HEK293 (cell line): Measurements from ENCODE around the gene SLC17A9.

ENCODE experiments used
- ZNF274 ChIP-seq, 2 experiments: fragments of 200-500 bp in 1 of 2; fragments of 450-650 bp in 1 of 2; sonication (Bioruptor generic) in 1 of 2; formaldehyde crosslinking in 1 of 2; IDR thresholded peaks; 2 replicates each; pipeline versions ENCODE4 v1.5.1 to v1.6.1; 2014 to 2016; ENCODE audit warnings: borderline replicate concordance in 1 of 2, inconsistent platforms in 1 of 2, low read length in 1 of 2, missing biosample characterization in 1 of 2, missing genetic modification characterization in 1 of 2
- ZNF324 ChIP-seq: fragments of 450-650 bp; formaldehyde crosslinking; IDR thresholded peaks from 2 replicates; pipeline ENCODE4 v1.5.1; 2016; ENCODE audit warnings: missing biosample characterization, missing genetic modification characterization
- ZNF600 ChIP-seq: fragments of 450-650 bp; formaldehyde crosslinking; IDR thresholded peaks from 2 replicates; pipeline ENCODE4 v1.5.1; 2016; ENCODE audit warnings: missing biosample characterization, missing genetic modification characterization

DNA sequence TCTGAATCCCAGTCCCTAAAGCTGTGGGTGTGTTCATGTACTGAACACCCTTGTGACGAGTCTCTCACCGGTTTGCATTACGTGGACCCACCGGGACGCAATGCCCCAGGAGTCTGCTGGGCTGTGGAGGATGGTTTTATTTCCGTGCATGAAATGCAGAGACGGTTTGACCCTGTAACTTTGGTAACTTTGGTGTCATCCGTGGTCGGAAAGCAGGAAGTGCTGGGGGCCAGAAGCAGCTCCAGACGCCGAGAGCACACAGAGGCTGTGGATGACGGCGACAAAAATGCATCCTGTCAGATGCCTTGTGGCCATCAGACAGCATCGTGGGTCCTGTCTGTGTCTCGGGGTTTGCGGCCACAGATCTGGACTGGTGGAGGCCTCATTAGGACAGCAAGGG lies 47.1 kb downstream of the SLC17A9 start:
- TF ChIP-seq ZNF324 (tag by site-specific recombination) = no peak
- no peak for TF ChIP-seq ZNF274 (IDR thresholded peaks at IDR 0.05; ENCODE audit: low read length)
- TF ChIP-seq ZNF274 (tag by site-specific recombination; IDR thresholded peaks at IDR 0.05; ENCODE audit: borderline replicate concordance) = no peak
- no peak for TF ChIP-seq ZNF600 (tag by site-specific recombination)
